Mucosa of rectum (tissue), 2 donors: ENCODE measurements around the gene NOX4.
"Not testable (repeated sequence)": the region's sequence is repeated elsewhere in the genome, so short reads cannot be mapped to it uniquely, and the experiment has no call there.

ENCODE experiments used
- H3K27ac ChIP-seq, 2 donors: one replicate each; pipeline ENCODE4 v1.7.0; 2013; ENCODE audit warnings: inconsistent platforms in 2 of 2, low read depth in 2 of 2, low read length in 2 of 2
- H3K27me3 ChIP-seq, 2 donors: one replicate each; pipeline ENCODE4 v1.7.0; 2013; ENCODE audit warnings: low read length in 2 of 2; ENCODE audit not compliant: control insufficient read depth in 2 of 2, insufficient read depth in 2 of 2
- H3K36me3 ChIP-seq, 2 donors: one replicate each; pipeline ENCODE4 v1.7.0; 2013; ENCODE audit warnings: low read length in 2 of 2; ENCODE audit not compliant: control insufficient read depth in 2 of 2, insufficient read depth in 2 of 2
- H3K4me1 ChIP-seq, 2 donors: one replicate each; pipeline ENCODE4 v1.7.0; 2013; ENCODE audit warnings: low read length in 2 of 2, mild to moderate bottlenecking in 1 of 2; ENCODE audit not compliant: control insufficient read depth in 2 of 2, insufficient read depth in 2 of 2
- H3K4me3 ChIP-seq, 2 donors: one replicate each; pipeline ENCODE4 v1.7.0; 2013; ENCODE audit warnings: low read length in 2 of 2
- H3K9ac ChIP-seq, 2 donors: one replicate each; pipeline ENCODE4 v1.7.0; 2013; ENCODE audit warnings: low read length in 2 of 2, low read depth in 1 of 2, mild to moderate bottlenecking in 1 of 2
- H3K9me3 ChIP-seq, 2 donors: one replicate each; pipeline ENCODE4 v1.7.0; 2013; ENCODE audit warnings: low read length in 2 of 2; ENCODE audit not compliant: control insufficient read depth in 2 of 2
- donor health status: healthy.
- donor health status: Normal muscosa, but diverticular disease.

Gene NOX4

DNA sequence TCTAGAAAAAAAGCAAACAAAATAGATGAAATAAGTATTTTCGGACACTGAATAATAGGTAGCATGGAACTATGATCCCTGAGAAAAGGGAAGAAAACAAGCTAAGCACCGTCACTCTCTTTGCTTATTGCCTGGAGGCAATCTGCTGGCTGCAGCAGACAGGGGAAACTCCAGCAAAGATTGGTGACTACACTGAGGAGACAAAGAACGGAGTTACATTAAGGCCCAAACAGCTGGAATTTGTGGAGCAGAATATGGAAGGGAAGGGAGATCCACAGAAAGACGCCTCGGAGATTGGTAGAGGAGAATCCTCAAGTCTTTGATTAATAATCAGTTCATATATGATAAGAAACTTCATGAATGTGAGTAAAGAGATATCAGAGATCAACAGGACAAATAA lies 163.3 kb downstream of the NOX4 start:
- H3K4me3 ChIP-seq, result no peak overlapping the region
- no peaks in the 10 kb centered on the region for H3K27me3 ChIP-seq
- no peaks in the 10 kb centered on the region for H3K9me3 ChIP-seq
- H3K4me1 ChIP-seq, result no peaks in the 10 kb centered on the region
- H3K9ac ChIP-seq, result no peak overlapping the region
- H3K27ac ChIP-seq, result no peak overlapping the region
- H3K36me3 ChIP-seq, result no peaks in the 10 kb centered on the region

DNA sequence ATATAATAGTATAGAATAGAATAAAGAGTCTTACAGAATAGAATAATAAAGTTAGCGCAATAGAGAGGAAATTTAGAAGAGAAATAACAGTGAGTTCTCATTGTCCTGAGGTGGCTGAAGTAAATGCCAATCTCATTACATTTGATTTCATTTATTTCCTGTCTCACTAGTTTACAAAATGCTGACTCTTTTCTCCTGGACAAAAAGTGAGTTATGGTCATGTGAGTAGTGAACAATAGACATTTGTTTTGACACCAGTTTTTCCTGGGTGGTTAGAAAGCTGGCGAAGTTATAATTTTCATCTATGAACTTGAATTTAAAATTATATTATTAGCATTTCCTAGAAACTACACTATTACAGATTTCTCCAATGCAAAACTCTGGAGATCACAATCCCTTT lies 169.8 kb downstream of the NOX4 start:
- H3K27ac ChIP-seq, result no peak overlapping the region
- no peaks in the 10 kb centered on the region for H3K9me3 ChIP-seq
- no peaks in the 10 kb centered on the region for H3K36me3 ChIP-seq
- H3K4me3 ChIP-seq, result no peak overlapping the region
- H3K4me1 ChIP-seq, result no peaks in the 10 kb centered on the region
- H3K9ac ChIP-seq, result no peak overlapping the region
- H3K27me3 ChIP-seq, result no peaks in the 10 kb centered on the region

DNA sequence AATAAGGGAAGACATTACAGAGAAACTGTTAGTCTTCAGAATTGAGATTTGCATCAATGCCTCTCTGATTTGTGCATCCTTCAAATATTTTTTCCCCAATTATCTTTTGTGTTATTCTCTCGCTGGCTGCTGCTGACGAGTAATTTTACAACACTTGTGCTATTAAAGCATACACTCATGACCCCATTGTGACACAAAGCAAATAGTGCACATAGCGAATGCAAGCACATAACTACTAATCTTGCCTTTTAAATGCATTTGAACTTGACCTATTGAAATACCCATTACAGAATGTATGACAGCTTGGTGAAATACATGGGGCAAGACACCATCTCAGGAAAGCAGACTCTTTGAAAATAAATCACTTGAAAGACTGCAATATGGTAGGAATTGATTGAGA lies 180.6 kb downstream of the NOX4 start:
- not testable (repeated sequence) for H3K9me3 ChIP-seq, H3K27me3 ChIP-seq, H3K4me1 ChIP-seq, H3K27ac ChIP-seq, H3K9ac ChIP-seq, H3K4me3 ChIP-seq, H3K36me3 ChIP-seq

DNA sequence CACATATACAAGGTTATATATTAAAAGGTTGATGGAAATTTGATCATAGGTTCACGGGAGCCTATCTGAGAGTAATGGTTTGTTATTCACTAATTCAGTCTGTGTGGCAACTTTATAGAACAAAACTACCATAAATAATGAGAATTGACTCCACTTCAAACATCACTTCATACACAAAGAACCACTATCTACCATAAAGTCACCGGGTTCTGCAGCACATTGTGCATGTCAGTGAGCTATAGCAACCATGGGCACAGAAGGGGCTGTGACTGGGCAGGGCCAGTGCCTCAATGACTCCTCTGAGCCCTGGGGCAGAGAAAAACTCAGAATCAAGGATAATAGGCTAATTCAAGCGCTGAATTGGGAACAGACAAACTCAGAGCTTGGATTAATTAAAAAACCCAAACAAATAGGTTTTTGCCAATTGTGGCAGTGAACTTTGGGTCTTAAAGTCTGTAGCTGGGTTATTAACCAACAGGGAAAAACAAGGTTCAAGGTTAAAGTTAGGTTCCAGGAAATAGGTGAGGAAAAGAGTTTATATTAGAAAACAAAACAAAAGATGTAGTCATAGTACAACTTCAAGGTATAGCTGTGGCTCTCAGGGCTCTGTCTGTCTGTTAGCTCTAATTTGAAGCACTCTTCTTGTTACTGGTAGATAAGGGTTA lies 181.7 kb downstream of the NOX4 start:
- not testable (repeated sequence) for H3K36me3 ChIP-seq, H3K4me3 ChIP-seq, H3K27me3 ChIP-seq, H3K4me1 ChIP-seq, H3K27ac ChIP-seq, H3K9me3 ChIP-seq, H3K9ac ChIP-seq

DNA sequence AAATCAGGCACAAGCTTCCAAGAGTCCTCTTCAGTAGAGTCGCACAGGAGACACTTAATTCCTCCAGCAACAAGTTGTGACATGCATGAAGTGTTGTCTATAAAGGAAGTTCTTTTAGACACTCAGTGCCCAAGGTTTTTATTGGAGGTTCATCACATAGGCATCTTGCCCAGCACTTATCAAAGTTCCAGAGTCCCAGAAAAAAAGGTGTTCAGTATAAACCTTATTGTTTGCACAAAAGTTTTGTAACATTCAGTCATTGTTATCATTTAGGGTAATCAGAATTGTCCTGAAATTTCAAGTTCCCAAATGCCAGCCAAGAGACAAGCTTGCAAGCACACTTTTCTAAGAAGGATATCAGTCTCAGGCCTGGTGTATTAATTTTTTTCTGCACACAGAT lies 182.9 kb downstream of the NOX4 start:
- not testable (repeated sequence) for H3K27ac ChIP-seq, H3K9me3 ChIP-seq, H3K9ac ChIP-seq, H3K36me3 ChIP-seq, H3K4me3 ChIP-seq, H3K4me1 ChIP-seq, H3K27me3 ChIP-seq

DNA sequence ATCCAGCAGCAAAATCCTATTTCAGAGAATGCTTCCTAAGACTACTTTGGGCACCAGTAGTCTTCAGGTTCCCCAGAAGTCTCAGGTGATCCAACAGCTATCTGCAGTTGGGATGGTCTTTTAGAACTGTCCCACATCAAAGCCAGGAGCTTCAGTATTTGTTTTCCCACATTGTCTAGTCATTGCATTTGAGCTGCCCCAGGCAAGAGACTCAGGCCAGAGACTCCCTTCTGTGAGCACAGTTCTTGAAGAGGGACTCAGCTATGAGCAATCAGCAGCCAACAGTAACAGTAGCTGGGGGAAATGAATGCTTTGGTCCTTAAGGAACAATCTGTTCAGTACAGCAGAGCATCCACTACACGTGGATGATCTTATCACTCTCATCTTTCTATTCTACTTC lies 188.1 kb downstream of the NOX4 start:
- H3K4me1 ChIP-seq, H3K27me3 ChIP-seq, H3K9me3 ChIP-seq, H3K36me3 ChIP-seq, H3K27ac ChIP-seq, H3K9ac ChIP-seq, H3K4me3 ChIP-seq: not testable (repeated sequence)

DNA sequence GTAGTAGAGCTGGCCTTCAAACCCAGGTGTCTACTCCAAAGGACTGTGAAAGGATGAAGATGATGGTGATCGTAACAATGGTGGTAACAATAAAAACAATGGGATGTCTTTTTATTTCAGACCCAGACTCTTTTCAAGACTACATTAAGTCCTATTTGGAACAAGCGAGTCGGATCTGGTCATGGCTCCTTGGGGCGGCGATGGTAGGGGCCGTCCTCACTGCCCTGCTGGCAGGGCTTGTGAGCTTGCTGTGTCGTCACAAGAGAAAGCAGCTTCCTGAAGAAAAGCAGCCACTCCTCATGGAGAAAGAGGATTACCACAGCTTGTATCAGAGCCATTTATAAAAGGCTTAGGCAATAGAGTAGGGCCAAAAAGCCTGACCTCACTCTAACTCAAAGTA lies 196.2 kb downstream of the NOX4 start:
- not testable (repeated sequence) for H3K9me3 ChIP-seq, H3K4me3 ChIP-seq, H3K27me3 ChIP-seq, H3K9ac ChIP-seq, H3K36me3 ChIP-seq, H3K4me1 ChIP-seq, H3K27ac ChIP-seq

DNA sequence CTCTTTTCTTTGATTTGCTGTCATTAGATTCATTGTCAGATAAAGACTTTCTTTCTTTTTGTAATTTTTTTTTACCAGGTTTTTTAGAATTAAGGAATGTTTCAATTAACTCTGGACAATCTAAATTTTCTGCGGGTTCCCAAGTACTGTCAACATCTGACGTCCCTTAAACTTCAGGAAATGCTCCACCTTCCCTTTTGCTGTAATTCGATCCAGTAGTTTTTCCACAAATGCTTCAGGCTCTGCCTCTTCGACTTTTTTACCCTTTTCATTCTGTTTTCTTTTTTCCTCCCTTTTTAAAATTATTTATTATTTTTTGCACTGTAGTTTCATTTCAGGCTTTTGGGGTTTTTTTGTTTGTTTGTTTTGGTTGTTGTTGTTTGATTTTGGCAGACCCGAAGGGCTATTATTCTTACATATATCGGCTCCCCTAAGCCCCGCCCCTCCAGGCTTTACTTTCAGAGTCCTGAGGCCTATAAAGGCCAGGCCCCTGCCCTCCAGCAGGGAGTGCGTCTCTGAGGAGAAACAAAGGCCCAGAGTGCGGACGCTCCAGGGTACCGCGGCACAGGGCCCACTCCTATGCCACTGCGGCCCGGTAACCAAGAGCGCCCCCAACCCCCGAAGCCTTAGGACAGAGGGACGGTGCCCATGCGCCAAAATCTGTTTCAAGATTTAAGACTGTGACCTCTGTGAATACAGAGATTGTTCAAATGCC lies 197.1 kb downstream of the NOX4 start:
- Histone ChIP-seq H3K9ac (no peak overlapping the region), H3K4me3 (no peak overlapping the region), H3K36me3 (no peaks in the 10 kb centered on the region), H3K27ac (no peak overlapping the region), H3K9me3 (no peaks in the 10 kb centered on the region), H3K27me3 (no peaks in the 10 kb centered on the region), H3K4me1 (no peaks in the 10 kb centered on the region)

DNA sequence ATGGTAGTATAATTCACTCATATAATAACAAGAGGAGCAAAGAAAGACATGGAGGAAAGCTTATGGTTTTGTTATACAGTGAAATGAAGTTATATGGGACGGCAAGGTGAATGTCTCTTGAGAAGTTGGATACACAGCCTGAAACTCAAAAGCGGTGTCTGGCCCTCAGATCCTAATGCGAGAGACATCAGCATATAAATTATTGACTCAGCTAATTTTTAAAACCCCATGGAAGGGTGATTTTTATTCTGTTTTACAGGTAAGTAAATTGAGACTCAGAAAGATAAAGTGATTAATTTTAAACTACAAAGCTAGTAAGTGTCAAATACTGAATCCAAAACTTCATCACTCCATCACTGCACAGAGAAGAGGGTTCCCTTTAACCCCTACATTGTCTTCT lies 203.2 kb downstream of the NOX4 start:
- not testable (repeated sequence) for H3K27ac ChIP-seq

DNA sequence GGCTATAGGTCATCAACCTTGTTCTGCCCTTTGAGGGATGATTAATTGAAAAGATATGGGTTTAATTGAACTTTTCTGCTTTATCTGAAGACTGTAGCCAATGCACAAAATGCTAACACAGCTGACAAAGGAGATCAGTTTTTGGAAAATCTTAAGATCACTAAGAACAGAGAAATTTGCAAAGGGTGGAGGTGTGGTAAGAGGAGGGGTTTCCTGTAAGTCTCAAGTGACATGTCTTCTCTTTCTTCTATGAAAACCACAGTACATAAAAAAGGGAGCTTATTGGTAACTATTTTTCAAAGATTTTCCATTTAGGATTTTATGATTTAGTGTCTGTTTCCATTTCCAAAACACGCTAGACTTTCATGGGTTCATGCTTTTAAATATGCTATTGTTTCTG lies 204.6 kb downstream of the NOX4 start:
- not testable (repeated sequence) for H3K27ac ChIP-seq, H3K27me3 ChIP-seq, H3K9ac ChIP-seq, H3K36me3 ChIP-seq, H3K4me1 ChIP-seq, H3K9me3 ChIP-seq, H3K4me3 ChIP-seq

More for the DNA sequence above, 203.2 kb downstream of the NOX4 start:
- H3K9ac ChIP-seq, H3K9me3 ChIP-seq, H3K27me3 ChIP-seq, H3K4me1 ChIP-seq, H3K4me3 ChIP-seq, H3K36me3 ChIP-seq: not testable (repeated sequence)
